Kidney capillary endothelial cell (primary cell): ENCODE results near the gene NYAP2.

ENCODE experiments used
- DNase-seq: peaks from one replicate; pipeline ENCODE4 v3.0.0-alpha.2; 2018; ENCODE audit warnings: low spot score

The NYAP2 gene

GRCh38 chr2:225429717-225430116, 30.2 kb downstream of the NYAP2 start:
- DNase-seq = no peak

- no peak for DNase-seq
Measured at GRCh38 chr2:225431105-225431863, 31.8 kb downstream of the NYAP2 start.

- no peak for DNase-seq
Measured at GRCh38 chr2:225434014-225434413, 34.5 kb downstream of the NYAP2 start.

- DNase-seq = no peak
Measured at GRCh38 chr2:225437319-225437718, 37.8 kb downstream of the NYAP2 start.

GRCh38 chr2:225438248-225438647, 38.7 kb downstream of the NYAP2 start:
- no peak for DNase-seq

- DNase-seq = no peak
Measured at GRCh38 chr2:225452677-225453076, 53.2 kb downstream of the NYAP2 start.

GRCh38 chr2:225454412-225454811, 54.9 kb downstream of the NYAP2 start:
- no peak for DNase-seq

- DNase-seq = no peak
Measured at GRCh38 chr2:225456619-225457260, 57.2 kb downstream of the NYAP2 start.

GRCh38 chr2:225457482-225457881, 58.0 kb downstream of the NYAP2 start:
- DNase-seq = no peak

- DNase-seq = no peak
Measured at GRCh38 chr2:225458431-225459117, 59.1 kb downstream of the NYAP2 start.

GRCh38 chr2:225462417-225462816, 62.9 kb downstream of the NYAP2 start:
- no peak for DNase-seq

- no peak for DNase-seq
Measured at GRCh38 chr2:225462945-225463344, 63.4 kb downstream of the NYAP2 start.

- no peak for DNase-seq
Measured at GRCh38 chr2:225463449-225463848, 63.9 kb downstream of the NYAP2 start.

- no peak for DNase-seq
Measured at GRCh38 chr2:225464346-225465025, 65.0 kb downstream of the NYAP2 start.

- no peak for DNase-seq
Measured at GRCh38 chr2:225465827-225466226, 66.3 kb downstream of the NYAP2 start.

GRCh38 chr2:225466891-225467604, 67.5 kb downstream of the NYAP2 start:
- no peak for DNase-seq

- no peak for DNase-seq
Measured at GRCh38 chr2:225468131-225468530, 68.6 kb downstream of the NYAP2 start.

- no peak for DNase-seq
Measured at GRCh38 chr2:225471039-225471438, 71.5 kb downstream of the NYAP2 start.

GRCh38 chr2:225471482-225471881, 72.0 kb downstream of the NYAP2 start:
- DNase-seq = no peak

- DNase-seq = no peak
Measured at GRCh38 chr2:225472161-225472560, 72.7 kb downstream of the NYAP2 start.

GRCh38 chr2:225479386-225479785, 79.9 kb downstream of the NYAP2 start:
- DNase-seq = no peak

GRCh38 chr2:225484751-225485150, 85.2 kb downstream of the NYAP2 start:
- no peak for DNase-seq
